Astrocyte of the spinal cord (primary cell): ENCODE results near the gene SMARCA4.
"Not testable (repeated sequence)": the region's sequence is repeated elsewhere in the genome, so short reads cannot be mapped to it uniquely, and the experiment has no call there.

Experiments
- DNase-seq: peaks from one replicate; pipeline ENCODE4 v3.0.0; 2011; ENCODE audit warnings: low read depth, low spot score
- H3K4me3 ChIP-seq: 2 replicates; pipeline ENCODE4 v1.5.1; 2011; ENCODE audit warnings: low read depth, mild to moderate bottlenecking, low read length, moderate library complexity
- CTCF ChIP-seq: IDR thresholded peaks from 2 replicates; pipeline ENCODE4 v1.5.1; 2012; ENCODE audit warnings: low read depth, mild to moderate bottlenecking, low read length, inconsistent platforms
- in situ Hi-C: cut with HindIII; loops from 2 replicates; pipeline ENCODE4 v1.10.0; 2017; ENCODE audit warnings: low sequenced_read_pairs

The SMARCA4 gene

DNA sequence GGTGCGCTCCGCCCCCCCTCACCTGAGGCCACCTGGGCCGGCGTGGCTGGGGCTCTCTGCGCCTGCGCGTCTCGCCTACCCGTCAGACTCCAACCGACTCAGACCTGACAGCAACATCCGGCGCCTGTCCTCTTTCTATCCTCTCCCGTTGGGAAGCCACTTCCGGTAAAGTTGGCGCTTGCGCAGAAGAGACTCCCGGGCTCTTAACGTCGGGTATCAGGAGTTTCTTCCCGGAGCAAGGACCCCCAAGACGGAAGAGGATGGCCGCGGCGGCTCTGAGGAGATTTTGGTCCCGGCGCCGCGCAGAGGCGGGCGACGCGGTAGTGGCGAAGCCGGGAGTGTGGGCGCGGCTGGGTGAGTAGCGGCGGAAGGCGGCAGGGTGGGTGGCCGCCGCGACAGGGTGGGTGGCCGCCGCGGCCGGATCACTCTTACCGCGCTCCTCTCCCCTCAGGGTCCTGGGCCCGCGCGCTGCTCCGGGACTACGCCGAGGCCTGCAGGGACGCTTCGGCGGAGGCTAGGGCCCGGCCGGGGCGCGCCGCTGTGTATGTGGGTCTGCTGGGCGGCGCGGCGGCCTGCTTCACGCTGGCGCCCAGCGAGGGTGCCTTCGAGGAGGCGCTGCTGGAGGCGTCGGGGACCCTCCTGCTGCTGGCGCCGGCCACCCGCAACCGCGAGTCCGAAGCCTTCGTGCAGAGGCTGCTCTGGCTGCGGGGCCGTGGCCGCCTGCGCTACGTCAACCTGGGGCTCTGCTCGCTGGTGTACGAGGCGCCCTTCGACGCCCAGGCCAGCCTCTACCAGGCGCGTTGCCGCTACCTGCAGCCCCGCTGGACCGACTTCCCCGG, 32.0 kb upstream of the SMARCA4 start, which contains the start of the genes TIMM29 and YIPF2:
TIMM29 (plus strand) TSS at position 249 of the 839 bp plus-strand sequence; CDS start at position 261, 12 bp downstream.
YIPF2 (minus strand) TSS at position 77 of the 839 bp plus-strand sequence. CDS start 229 bp downstream, outside the sequence.
- peak; percentile 98 for DNase-seq
- H3K4me3 ChIP-seq: peak within 1 kb of the TSS; percentile 91
- no peak for TF ChIP-seq CTCF
- in situ Hi-C loops: no loop called here

DNA sequence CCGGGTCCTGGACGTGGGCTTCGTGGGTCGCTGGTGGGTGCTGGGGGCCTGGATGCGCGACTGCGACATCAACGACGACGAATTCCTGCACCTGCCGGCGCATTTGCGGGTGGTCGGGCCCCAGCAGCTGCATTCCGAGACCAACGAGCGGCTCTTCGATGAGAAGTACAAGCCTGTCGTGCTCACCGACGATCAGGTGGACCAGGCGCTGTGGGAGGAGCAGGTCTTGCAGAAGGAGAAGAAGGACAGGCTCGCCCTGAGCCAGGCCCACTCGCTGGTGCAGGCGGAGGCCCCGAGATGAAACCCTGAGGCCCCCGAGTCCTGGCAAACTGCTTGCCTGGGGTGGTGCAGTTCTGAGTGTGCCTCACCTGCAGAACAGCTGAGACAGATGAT, 31.4 kb upstream of the SMARCA4 start:
- no peak for TF ChIP-seq CTCF
- in situ Hi-C loops: no loop called here
- DNase-seq: no peak
- peak overlapping the region; percentile 91 for H3K4me3 ChIP-seq

DNA sequence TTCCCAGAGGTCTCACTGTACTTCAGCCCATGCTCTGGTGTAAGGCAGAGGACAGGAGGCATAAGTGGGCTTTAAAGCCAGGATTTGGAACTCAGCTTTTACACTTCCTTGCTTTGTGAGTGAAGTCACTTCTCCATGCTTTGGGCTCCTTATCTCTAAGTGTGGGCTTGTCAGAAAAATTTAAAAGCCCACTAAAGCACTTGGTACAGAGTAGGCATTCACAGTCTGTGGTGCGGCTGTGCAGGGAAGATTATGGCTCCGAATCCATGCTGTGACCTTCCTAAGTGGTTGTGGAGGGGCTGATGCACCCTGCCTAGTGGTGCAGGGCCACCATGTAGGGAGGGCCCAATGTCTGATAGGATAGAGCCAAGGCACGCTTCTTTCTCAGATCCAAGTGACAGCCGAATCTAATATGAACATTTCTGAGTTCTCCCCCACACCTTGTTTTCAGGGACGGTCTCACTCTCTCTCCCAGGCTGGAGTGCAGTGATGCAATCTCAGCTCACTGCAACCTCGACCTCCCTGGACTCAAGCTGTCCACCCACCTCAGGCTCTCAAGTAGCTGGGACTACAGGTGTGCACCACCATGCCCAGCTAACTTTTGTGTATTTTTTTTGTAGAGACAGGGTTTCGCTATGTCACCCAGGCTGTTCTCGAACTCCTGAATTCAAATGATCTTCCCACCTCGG, 25.3 kb upstream of the SMARCA4 start:
- no peak for TF ChIP-seq CTCF
- in situ Hi-C loops: no loop called here
- H3K4me3 ChIP-seq: no peak overlapping the region
- no peak for DNase-seq

DNA sequence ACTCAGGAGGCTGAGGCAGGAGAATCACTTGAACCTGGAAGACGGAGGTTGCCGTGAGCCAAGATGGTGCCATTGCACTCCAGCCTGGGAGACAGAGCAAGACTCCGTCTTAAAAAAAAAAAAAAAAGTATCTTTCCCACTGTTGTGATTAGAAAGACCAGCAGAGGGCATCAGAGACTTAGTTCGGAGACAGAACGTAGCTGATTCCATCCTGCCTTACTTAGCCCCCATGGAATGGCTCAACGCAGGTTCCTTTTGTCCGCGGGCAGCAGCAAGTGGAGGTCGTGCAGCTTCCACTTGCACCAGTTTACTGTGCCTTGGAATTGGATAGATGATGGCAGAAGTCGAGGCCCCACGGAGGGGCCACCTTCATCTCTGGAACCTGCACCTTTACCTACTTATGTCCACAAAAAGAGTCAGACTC, 24.2 kb upstream of the SMARCA4 start:
- DNase-seq: peak; percentile 81
- in situ Hi-C loops: no loop called here
- no peak overlapping the region for H3K4me3 ChIP-seq
- TF ChIP-seq CTCF: peak; percentile 63

DNA sequence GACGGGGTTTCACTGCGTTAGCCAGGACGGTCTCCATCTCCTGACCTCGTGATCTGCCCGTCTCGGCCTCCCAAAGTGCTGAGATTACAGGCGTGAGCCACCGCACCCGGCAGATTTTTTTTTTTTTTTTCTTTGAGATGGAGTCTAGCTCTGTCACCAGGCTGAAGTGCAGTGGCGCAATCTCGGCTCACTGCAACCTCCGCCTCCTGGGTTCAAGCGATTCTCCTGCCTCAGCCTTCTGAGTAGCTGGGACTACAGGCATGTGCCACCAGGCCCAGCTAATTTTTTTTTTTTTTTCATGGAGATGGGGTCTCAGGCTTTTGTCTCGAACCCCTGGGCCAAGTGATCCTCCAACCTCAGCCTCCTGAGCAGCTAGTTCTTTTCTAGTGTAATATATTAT, 19.2 kb upstream of the SMARCA4 start:
- H3K4me3 ChIP-seq, DNase-seq, in situ Hi-C loops: not testable (repeated sequence)

- in situ Hi-C loops, DNase-seq, H3K4me3 ChIP-seq: not testable (repeated sequence)
Measured at GRCh38 chr19:10943412-10943811, 17.4 kb upstream of the SMARCA4 start.

DNA sequence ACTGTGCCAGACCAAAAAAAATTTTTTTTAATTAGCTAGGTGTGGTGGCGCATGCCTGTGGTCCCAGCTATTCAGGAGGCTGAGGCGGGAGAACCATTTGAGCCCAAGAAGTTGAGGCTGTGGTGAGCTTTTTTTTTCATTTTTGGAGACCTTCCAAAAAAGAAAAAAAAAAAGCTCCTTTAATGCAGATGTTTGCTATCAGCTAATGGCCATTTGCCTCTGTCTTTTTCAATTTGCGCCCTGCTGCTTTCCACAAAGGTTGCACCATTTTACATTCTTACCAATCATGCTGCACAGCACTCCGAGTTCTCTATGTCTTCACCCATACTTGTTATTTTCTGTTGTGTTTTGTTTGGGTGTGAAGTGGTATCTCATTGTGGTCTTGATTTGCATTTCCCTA, 15.6 kb upstream of the SMARCA4 start:
- H3K4me3 ChIP-seq: no peak overlapping the region
- no peak for DNase-seq
- TF ChIP-seq CTCF: no peak
- in situ Hi-C loops: no loop called here
